Mammary epithelial cell (primary cell): ENCODE results near the gene PANK2.

Experiments used
- EZH2 ChIP-seq: IDR thresholded peaks from 2 replicates; pipeline ENCODE4 v1.6.1; 2012; ENCODE audit warnings: low read length, inconsistent platforms, borderline replicate concordance
- TF ChIP-seq, protein P1 (sequence below), 2 donors: IDR thresholded peaks in 1 of 2; conservative IDR thresholded peaks in 1 of 2; 2 replicates each; pipeline ENCODE4 v1.5.1; 2011 to 2012; ENCODE audit warnings: inconsistent platforms in 2 of 2, low read length in 2 of 2, mild to moderate bottlenecking in 2 of 2, control low read depth in 1 of 2, low read depth in 1 of 2; ENCODE audit not compliant: insufficient read depth in 1 of 2; ENCODE audit errors: extremely low read depth in 1 of 2

- TF ChIP-seq, protein P1, sequence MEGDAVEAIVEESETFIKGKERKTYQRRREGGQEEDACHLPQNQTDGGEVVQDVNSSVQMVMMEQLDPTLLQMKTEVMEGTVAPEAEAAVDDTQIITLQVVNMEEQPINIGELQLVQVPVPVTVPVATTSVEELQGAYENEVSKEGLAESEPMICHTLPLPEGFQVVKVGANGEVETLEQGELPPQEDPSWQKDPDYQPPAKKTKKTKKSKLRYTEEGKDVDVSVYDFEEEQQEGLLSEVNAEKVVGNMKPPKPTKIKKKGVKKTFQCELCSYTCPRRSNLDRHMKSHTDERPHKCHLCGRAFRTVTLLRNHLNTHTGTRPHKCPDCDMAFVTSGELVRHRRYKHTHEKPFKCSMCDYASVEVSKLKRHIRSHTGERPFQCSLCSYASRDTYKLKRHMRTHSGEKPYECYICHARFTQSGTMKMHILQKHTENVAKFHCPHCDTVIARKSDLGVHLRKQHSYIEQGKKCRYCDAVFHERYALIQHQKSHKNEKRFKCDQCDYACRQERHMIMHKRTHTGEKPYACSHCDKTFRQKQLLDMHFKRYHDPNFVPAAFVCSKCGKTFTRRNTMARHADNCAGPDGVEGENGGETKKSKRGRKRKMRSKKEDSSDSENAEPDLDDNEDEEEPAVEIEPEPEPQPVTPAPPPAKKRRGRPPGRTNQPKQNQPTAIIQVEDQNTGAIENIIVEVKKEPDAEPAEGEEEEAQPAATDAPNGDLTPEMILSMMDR (conservative IDR thresholded peaks at IDR 0.05 in 1 of 2, IDR thresholded peaks at IDR 0.05 in 1 of 2; ENCODE audit: extremely low read depth in 1 of 2, insufficient read depth in 1 of 2, low read depth in 1 of 2, low read length in 2 of 2), result no peak
- no peak for TF ChIP-seq EZH2
These were observed 46.8 kb downstream of the PANK2 start for GRCh38 chr20:3935956-3936340.
